Fibroblast of lung (primary cell): ENCODE measurements around the gene ZNF75A.

Experiments
- EZH2 ChIP-seq: IDR thresholded peaks from 2 replicates; pipeline ENCODE4 v1.5.1; 2012; ENCODE audit warnings: low read length, control low read depth, mild to moderate bottlenecking; ENCODE audit errors: missing control alignments
- TF ChIP-seq, protein P1 (sequence below), 2 donors: IDR thresholded peaks in 1 of 2; conservative IDR thresholded peaks in 1 of 2; 1 replicate in 1 of 2; 2 replicates in 1 of 2; pipeline ENCODE4 v1.5.1; 2011 to 2012; ENCODE audit warnings: low read length in 2 of 2, control low read depth in 1 of 2, inconsistent platforms in 1 of 2, low read depth in 1 of 2, mild to moderate bottlenecking in 1 of 2

DNA sequence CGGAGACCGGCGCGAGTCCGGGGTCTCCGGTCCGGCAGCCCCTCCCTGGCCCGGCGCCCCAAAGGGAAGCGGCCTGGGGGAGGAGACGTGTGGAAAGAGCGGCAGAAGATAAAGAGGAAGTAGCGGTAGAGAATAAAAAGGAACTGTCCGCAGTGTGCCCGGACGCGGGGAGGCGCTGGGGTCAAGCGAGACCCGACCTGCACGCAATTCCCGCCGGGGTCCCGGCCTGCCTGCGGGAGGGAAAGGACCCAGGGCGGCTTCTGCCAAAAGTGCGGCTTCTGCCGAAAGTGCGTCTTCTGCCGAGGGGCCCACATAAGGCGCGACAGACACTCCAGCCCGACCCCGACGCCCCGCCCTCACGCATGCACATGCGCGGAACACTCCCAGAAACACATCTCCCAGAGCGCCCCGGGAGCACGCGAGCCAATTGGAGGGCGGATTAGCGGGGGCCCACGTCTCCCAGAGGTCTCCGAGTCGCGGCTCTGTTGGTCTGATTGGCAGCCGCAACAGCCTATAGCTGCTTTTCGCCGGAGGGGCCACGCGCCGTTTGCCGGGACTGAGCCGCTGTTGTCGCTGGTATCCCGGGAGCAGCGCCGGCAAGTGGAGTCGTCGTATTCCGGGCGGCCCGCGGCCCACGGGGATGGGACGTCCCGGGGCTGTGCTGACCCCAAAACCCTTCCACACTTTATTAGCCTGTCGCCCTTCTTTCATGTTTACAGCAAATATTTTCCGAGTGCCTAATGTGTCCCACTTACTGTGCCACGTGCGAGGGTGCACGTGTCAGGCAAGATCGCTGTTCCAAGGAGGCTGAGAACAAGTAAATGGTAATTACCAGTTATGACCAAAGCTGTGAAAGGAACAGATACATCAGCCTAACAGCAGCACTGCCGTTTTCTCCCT is 40.9 kb upstream of the ZNF75A start:
- TF ChIP-seq, protein P1, sequence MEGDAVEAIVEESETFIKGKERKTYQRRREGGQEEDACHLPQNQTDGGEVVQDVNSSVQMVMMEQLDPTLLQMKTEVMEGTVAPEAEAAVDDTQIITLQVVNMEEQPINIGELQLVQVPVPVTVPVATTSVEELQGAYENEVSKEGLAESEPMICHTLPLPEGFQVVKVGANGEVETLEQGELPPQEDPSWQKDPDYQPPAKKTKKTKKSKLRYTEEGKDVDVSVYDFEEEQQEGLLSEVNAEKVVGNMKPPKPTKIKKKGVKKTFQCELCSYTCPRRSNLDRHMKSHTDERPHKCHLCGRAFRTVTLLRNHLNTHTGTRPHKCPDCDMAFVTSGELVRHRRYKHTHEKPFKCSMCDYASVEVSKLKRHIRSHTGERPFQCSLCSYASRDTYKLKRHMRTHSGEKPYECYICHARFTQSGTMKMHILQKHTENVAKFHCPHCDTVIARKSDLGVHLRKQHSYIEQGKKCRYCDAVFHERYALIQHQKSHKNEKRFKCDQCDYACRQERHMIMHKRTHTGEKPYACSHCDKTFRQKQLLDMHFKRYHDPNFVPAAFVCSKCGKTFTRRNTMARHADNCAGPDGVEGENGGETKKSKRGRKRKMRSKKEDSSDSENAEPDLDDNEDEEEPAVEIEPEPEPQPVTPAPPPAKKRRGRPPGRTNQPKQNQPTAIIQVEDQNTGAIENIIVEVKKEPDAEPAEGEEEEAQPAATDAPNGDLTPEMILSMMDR (conservative IDR thresholded peaks at IDR 0.05 in 1 of 2, IDR thresholded peaks at IDR 0.05 in 1 of 2; ENCODE audit: low read depth in 1 of 2, low read length in 2 of 2) = peak in 1 of 2 donors; percentile 17
- no peak for TF ChIP-seq EZH2
